Astrocyte of the cerebellum (primary cell): ENCODE results near the gene FGF18.

ENCODE experiments used
- DNase-seq: peaks from one replicate; pipeline ENCODE4 v3.0.0-alpha.2; 2011; ENCODE audit warnings: low read depth
- H3K4me3 ChIP-seq: 2 replicates; pipeline ENCODE4 v1.5.1; 2011; ENCODE audit warnings: mild to moderate bottlenecking, low read depth, low read length, moderate library complexity
- in situ Hi-C: cut with HindIII; loops from 2 replicates; pipeline ENCODE4 v1.10.0; 2017; ENCODE audit warnings: low sequenced_read_pairs
- TF ChIP-seq, protein P1 (sequence below): IDR thresholded peaks from 2 replicates; pipeline ENCODE4 v1.5.1; 2012; ENCODE audit warnings: low read length, low read depth, moderate library complexity, mild to moderate bottlenecking; ENCODE audit errors: missing control alignments

The FGF18 gene

DNA sequence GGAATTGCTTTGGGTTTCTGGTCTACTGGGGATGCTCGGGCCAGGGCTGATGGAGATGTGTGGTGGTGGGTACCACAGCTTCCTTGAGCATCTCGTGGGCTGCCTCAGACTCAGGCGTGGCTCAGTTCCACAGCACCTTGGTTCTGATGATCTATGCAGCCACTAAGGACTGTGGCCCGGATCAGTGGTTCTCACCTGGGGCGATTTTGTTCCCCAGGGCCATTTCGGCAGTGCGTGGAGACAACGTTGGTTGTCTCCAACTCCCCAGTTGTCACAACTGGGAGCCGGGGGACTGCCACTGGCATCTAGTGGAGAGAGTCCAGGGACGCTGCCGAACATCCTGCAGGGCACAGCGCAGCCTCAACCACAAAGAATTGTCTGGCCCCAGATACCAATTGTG lies 47.7 kb downstream of the FGF18 start:
- TF ChIP-seq, protein P1, sequence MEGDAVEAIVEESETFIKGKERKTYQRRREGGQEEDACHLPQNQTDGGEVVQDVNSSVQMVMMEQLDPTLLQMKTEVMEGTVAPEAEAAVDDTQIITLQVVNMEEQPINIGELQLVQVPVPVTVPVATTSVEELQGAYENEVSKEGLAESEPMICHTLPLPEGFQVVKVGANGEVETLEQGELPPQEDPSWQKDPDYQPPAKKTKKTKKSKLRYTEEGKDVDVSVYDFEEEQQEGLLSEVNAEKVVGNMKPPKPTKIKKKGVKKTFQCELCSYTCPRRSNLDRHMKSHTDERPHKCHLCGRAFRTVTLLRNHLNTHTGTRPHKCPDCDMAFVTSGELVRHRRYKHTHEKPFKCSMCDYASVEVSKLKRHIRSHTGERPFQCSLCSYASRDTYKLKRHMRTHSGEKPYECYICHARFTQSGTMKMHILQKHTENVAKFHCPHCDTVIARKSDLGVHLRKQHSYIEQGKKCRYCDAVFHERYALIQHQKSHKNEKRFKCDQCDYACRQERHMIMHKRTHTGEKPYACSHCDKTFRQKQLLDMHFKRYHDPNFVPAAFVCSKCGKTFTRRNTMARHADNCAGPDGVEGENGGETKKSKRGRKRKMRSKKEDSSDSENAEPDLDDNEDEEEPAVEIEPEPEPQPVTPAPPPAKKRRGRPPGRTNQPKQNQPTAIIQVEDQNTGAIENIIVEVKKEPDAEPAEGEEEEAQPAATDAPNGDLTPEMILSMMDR, result no peak
- no peak for DNase-seq
- no peak overlapping the region for H3K4me3 ChIP-seq
- in situ Hi-C loops, result no loop called here

DNA sequence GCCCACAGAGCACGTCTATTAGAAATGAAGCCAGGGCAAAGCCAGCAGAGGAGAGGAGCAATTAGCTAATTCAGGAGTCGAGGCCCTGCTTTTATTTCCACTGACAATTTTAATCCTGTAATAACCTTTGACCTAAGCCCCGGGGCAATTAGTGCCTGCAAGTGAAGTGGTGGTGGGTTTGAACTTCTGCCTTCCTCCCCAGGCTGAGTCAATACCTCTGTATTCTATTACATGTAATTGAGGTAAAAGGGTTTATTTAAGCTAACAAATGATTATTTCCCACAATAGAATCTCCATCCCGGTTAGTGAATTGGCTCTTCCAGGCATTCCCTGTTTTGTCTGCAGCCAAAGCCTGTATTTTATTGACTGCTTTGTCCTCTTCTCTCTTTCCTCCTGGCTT lies 49.9 kb downstream of the FGF18 start:
- TF ChIP-seq, protein P1, result no peak
- DNase-seq, result no peak
- no peak overlapping the region for H3K4me3 ChIP-seq
- in situ Hi-C loops, result no loop called here

DNA sequence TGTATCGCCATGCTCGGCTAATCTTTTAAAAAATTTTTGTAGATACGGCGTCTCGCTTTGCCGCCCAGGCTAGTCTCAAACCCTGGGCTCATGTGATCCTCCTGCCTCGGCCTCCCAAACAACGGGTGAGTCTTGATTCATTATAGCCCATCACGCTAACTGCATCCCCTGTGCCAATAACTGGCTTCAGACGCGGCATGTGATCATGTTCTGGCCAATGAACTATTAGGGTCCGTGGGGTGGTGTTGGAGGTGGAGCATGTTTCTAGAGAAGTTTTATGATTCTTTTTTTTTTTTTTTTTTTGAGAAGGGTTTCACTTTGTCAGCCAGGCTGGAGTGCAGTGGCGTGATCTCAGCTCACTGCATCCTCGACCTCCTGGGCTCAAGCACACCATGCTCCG lies 51.0 kb downstream of the FGF18 start:
- DNase-seq, result no peak
- in situ Hi-C loops, result no loop called here
- no peak overlapping the region for H3K4me3 ChIP-seq
- TF ChIP-seq, protein P1, result no peak

DNA sequence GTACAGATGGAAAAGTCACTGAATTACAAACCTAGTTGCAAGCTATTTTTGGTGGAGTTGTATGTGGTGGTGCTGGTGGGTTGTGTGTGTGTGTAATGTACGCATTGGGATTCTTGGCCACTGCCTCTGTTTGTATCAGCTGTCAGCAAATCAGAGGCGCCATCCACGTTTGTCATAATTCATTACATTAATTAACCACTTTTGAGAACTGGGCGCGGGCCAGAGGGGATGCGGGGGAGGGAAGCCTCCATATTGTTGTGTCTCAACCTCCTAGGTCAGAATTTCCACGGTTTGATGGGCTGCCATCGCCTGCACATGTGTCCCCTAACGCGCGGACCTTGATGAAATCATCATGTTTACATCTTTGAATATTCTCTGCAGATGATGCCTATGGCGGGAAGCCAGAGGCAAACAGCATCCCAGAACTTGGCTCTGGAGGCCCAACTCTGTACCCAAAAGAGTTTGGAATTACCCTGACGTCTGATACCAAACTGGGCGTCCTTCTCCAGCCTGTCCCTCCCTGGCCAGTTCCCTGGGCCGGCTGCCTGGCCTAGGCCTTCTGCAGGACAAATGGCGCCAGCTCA lies 54.9 kb downstream of the FGF18 start:
- in situ Hi-C loops, result no loop called here
- H3K4me3 ChIP-seq, result no peak overlapping the region
- DNase-seq, result no peak
- TF ChIP-seq, protein P1, result no peak

DNA sequence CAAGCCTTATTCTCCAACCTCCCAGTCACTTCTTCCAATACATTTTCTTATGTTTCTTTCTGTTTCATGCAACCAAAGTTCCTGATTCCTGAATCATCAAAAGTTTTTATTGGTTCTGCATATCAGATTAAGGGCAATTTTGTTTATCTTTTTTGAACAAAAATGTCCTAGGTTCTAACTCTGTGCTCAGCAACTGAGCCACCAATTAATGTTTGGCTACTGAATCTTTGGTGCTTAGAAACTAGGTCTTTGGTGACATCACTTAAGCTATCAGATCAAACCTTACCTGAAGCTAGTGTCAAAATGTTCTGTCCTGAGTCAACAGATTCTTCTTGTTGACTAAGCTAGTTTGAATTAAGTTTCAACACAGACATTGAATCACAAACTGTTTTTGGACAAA lies 56.1 kb downstream of the FGF18 start:
- TF ChIP-seq, protein P1, result no peak
- in situ Hi-C loops, result no loop called here
- no peak for DNase-seq
- H3K4me3 ChIP-seq, result no peak overlapping the region

DNA sequence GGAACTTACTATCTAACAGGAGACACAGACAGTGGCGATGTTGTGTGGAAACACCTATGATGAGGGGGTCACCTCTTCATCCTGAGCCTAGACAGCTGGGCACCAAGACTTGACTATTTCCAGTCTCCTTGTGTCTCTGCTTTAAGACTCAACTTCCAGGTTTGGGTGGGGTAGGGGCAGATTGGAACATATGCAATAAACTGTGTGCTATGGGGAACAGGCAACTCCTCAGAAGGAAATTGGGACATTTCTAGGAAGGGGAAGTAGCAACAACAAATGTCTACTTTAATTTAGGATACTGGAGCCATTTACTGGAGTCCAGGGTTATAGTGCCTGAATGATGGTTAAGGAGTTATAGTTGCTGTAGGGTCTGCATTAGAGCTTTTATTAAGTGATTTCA lies 57.3 kb downstream of the FGF18 start:
- in situ Hi-C loops, result no loop called here
- no peak overlapping the region for H3K4me3 ChIP-seq
- no peak for DNase-seq
- TF ChIP-seq, protein P1, result no peak
